GM18520 (cell line): ENCODE results near the gene PALLD.
A peak's percentile ranks its signal among the peaks of the same experiment; 100 is the strongest.

ENCODE experiments used
- ATAC-seq: cut with Tn5 transposase; IDR thresholded peaks from one replicate; pipeline ENCODE4 v1.9.1; 2021; ENCODE audit not compliant: unreplicated experiment

PALLD gene

DNA sequence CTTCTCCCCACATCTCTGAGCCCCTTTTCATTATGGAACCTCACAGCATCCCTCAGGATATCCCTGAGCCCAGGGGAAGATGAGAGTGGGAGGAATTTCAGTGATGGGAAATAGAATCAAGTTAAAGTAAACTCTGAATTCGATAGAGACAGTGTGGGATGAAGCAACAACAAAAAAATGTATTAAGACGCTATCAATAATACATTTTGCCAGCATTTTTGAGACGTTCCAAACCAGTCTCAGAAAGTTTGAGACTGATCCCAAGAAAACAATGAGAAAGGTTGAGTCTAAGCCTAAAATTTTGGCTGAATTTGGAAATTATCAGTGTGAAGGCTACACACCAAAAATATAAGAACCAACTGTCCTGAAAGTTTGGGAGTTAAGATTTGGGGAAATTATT lies 317.0 kb downstream of the PALLD start:
- no peak for ATAC-seq

DNA sequence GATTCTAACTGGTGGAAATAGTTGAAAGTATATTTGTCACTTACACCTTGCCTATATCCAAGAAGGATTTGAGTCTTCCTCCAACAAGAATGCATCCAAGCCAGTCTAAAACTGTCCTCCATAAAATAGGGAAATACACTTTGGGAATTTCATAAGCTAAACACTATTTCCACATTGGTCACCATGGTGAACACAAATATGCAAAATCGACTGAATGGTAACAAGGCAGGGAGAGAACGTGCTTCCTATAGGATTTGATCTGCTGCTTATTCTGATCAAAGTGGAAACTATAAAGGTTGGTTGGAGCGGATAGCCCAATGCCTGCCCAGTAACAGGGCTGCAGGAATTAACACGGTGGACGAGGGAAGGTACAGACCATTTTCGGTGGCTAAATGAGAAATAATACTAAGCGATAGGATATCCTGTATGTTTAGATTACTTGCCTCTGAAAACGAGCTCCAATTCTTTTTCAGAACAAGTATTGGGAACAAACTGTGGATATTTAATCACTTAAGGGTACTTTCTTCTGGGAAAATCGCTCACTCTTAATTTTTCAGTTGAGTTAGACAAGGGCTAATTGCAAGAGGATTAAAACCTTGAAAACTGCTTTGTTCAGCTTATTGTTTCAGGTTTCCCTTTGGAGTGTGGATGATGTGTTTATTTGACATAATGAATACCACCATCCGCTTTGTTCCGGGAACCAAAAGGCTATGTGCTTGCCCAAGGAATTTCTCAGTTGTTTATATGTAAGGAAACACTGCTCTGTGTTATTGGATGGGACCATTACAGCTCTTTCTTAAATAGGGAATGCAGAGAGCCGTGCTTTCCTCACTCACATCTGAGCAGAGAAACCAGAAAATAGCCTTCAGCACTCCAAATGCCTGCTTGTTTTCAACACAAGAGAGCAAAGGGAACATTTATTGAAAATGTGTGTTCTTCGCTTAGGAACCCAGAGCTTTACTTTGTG lies 318.8 kb downstream of the PALLD start:
- no peak for ATAC-seq

DNA sequence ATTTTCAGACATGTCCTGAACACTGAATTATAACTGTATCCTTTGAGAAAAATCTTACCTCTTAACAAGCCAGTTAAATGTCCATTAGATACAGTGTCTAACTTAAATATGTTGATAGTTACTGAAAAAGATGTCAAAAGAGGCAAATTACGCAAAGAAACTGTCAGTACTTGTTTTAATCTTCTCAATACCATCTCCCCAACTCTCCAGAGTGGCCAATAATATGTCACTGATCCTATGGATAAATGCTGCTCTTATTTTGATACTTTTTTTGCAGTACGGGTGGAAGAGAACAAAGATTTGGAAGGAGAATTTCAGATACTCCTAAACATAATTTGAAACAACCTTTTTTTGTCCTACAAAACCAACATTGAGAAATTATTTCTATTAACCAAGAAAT lies 320.5 kb downstream of the PALLD start:
- no peak for ATAC-seq

- no peak for ATAC-seq
Measured at GRCh38 chr4:168822481-168822880, 325.6 kb downstream of the PALLD start.

- no peak for ATAC-seq
Measured at GRCh38 chr4:168825975-168826374, 329.1 kb downstream of the PALLD start.

GRCh38 chr4:168826620-168827019 lies 329.8 kb downstream of the PALLD start:
- no peak for ATAC-seq

- no peak for ATAC-seq
Measured at GRCh38 chr4:168830777-168831512, 334.1 kb downstream of the PALLD start.

GRCh38 chr4:168831585-168831918 lies 334.7 kb downstream of the PALLD start:
- no peak for ATAC-seq

GRCh38 chr4:168831919-168832762 lies 335.3 kb downstream of the PALLD start:
- peak; percentile 77 for ATAC-seq

GRCh38 chr4:168832763-168833575 lies 336.1 kb downstream of the PALLD start:
- no peak for ATAC-seq

GRCh38 chr4:168833881-168834280 lies 337.0 kb downstream of the PALLD start:
- no peak for ATAC-seq

GRCh38 chr4:168835880-168836454 lies 339.1 kb downstream of the PALLD start:
- ATAC-seq = no peak

DNA sequence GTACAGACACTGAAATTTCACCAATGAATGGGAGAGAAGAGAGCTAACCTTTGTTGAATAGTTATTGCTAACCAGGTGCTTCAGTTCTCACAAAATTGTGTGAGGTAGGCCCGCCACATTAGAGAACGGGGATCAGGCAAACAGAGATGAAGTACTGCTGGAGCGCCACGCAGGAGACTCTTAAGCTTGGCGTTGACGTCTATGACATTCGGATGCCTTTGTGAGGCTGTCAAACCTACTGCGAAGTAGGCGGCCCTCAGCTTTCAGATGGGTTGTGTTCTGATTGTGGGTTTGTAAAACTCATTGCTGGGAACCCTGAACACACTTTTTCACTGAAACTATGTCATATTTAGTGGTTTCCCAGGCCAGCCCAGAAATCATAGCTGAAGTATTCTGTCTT lies 339.6 kb downstream of the PALLD start:
- no peak for ATAC-seq

- no peak for ATAC-seq
Measured at GRCh38 chr4:168837922-168838321, 341.1 kb downstream of the PALLD start.

- ATAC-seq = no peak
Measured at GRCh38 chr4:168839758-168840391, 343.0 kb downstream of the PALLD start.

DNA sequence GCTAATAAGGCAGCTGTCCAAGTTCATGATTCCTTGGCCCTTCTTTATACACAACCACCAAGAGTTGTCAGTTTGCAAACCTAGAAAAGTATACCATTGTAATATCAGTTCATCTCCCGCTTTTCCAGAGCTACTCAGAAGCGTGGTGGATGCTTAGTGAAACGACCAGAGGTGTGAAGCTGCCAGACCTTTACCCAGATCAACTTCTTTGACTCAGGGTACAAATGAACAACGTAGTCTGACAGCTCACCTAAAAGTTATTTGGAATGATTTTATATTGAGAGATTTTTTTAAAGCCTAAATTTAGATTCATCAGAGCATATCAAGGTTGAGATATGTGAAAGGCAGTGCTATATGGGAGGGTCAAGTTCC lies 343.5 kb downstream of the PALLD start:
- ATAC-seq = no peak

DNA sequence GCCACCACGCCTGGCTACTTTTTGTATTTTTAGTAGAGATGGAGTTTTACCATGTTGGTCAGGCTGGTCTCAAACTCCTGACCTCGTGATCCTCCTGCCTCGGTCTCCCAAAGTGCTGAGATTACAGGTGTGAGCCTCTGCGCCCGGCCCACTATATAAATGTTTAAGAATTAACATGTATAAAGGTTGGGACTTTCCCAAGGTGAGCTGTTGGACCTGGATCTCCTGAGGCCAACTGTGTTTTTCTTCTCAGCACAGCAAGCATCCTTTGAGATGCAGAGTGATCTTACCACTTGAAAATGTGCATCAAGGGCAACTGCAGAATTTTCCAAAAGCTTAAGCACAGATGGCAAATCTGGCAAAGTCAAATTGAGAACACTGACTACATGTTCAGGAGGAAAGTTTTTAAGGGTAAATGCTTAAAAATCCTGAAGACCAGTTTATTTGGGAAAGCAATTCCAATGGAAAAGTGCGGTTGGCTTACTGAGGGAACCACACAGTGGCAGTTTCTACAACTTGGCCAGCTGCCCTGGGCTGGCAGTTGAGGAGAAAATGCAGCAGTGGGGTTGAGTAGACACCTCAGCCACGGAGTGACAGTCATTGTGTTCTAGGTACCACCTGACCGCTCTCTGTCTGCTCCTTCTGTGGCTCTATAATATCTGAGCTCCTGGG lies 344.3 kb downstream of the PALLD start:
- ATAC-seq = no peak

DNA sequence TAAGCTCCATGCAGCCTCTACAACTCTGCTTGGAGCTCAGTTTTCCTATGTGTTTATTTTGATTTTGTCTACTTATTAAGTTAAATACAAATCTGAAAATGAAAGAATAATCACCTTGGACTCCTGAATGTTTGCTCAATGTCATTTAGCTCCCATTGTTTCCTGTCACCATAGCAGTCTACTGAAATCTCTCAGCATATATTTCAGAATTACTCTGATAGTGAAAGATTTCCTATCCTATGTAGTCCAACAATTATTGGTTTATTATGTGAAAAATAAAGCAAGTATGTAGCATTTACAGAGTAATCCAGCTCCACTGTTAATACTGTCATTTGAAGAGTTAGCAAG lies 344.8 kb downstream of the PALLD start:
- ATAC-seq = no peak

DNA sequence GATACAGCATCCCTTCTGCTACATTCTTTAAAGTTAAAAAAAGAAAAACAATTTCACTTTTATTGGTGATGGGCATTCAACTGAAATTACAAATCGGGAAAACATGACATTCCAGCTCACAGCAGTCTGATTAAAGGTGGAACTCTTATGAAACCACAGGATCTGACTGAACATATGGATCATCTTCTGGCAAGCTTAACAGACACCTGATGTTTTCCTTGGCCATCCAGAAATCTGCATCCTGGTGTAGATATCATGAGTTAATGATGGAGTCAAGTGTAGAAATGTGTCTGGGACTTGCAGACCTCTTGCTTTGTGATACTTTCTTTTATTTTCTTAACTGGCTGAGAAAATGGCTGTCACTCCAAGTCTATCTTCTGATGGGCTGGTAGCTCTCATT lies 345.3 kb downstream of the PALLD start:
- no peak for ATAC-seq
